Breast epithelium (tissue), 3 donors: ENCODE results near the gene H6PD.

Experiments used
- POLR2A ChIP-seq: fragments of 450-650 bp; IDR thresholded peaks from one replicate; pipeline ENCODE4 v1.6.1; 2016; ENCODE audit warnings: antibody characterized with exemption, mild to moderate bottlenecking, moderate library complexity
- POLR2AphosphoS5 ChIP-seq, 3 donors: sonication (generic); formaldehyde crosslinking; IDR thresholded peaks; one replicate each; pipeline ENCODE4 v1.6.1; 2017; ENCODE audit warnings: antibody characterized with exemption in 3 of 3
- TF ChIP-seq, protein P1 (sequence below), 3 donors: fragments of 450-650 bp; IDR thresholded peaks; one replicate each; pipeline ENCODE4 v1.5.1; 2016 to 2017; ENCODE audit warnings: antibody characterized with exemption in 3 of 3, mild to moderate bottlenecking in 3 of 3, moderate library complexity in 3 of 3

DNA sequence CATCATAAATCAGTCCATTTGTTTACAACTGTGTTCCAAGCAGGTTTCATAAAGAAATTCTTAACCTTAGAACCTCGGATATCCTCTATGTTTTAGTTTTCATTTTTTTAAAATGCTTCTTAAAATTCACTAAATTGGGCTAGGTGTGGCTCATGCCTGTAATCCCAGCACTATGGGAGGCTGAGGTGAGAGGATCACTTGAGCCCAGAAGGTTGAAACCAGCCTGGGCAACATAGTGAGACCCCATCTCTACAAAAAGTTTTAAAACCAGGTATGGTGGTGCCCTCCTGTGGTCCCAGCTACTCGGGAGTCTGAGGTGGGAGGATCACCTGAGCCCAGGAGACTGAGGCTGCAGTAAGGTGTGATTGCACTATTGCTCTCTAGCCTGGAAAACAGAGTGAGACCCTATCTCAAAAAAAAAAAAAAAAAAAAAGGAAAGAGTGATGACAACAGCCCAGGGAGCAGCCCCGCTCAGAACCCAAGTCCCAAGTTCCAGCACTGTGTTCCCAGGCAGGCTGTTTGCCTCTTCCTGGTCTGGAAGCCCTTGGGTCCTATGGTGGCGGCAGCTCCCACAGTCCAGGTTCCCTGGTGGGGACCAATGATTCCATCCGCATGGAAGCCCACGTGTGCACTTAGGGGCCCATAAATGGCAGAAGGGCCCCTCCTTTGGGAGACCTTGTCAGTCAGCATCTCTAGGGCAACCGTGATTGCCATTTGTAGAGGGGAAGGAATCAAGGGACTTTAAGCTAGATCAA lies 33.4 kb downstream of the H6PD start:
- TF ChIP-seq, protein P1, sequence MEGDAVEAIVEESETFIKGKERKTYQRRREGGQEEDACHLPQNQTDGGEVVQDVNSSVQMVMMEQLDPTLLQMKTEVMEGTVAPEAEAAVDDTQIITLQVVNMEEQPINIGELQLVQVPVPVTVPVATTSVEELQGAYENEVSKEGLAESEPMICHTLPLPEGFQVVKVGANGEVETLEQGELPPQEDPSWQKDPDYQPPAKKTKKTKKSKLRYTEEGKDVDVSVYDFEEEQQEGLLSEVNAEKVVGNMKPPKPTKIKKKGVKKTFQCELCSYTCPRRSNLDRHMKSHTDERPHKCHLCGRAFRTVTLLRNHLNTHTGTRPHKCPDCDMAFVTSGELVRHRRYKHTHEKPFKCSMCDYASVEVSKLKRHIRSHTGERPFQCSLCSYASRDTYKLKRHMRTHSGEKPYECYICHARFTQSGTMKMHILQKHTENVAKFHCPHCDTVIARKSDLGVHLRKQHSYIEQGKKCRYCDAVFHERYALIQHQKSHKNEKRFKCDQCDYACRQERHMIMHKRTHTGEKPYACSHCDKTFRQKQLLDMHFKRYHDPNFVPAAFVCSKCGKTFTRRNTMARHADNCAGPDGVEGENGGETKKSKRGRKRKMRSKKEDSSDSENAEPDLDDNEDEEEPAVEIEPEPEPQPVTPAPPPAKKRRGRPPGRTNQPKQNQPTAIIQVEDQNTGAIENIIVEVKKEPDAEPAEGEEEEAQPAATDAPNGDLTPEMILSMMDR (IDR thresholded peaks at IDR 0.05) = no peak
- TF ChIP-seq POLR2A (no peak), POLR2AphosphoS5 (IDR thresholded peaks at IDR 0.05) (no peak)
